ENCODE measurements around the gene OR6J1.

DNA sequence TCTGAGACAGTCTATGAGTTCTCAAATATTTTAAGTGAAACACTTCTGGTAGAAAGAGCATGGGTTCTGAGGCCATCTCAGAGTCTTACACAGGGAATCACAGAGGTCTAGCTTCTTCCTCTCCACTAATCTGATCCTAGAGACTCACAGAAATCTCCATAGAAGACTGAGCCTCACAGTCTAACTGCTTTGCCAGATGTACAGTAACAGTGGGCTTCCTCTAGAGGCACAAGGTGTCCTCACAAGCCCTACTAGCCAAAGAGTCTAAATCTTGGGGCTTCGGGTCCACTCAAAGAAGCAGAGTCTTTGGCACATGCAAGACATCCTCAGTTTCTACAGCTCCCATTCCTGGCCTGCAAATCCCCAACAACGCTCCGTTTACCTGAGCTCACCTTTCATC, 14.1 kb downstream of the OR6J1 start:
- TF ChIP-seq, protein P1, sequence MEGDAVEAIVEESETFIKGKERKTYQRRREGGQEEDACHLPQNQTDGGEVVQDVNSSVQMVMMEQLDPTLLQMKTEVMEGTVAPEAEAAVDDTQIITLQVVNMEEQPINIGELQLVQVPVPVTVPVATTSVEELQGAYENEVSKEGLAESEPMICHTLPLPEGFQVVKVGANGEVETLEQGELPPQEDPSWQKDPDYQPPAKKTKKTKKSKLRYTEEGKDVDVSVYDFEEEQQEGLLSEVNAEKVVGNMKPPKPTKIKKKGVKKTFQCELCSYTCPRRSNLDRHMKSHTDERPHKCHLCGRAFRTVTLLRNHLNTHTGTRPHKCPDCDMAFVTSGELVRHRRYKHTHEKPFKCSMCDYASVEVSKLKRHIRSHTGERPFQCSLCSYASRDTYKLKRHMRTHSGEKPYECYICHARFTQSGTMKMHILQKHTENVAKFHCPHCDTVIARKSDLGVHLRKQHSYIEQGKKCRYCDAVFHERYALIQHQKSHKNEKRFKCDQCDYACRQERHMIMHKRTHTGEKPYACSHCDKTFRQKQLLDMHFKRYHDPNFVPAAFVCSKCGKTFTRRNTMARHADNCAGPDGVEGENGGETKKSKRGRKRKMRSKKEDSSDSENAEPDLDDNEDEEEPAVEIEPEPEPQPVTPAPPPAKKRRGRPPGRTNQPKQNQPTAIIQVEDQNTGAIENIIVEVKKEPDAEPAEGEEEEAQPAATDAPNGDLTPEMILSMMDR (IDR thresholded peaks at IDR 0.05), result no peak
- no peak for TF ChIP-seq POLR2A (IDR thresholded peaks at IDR 0.05)
- TF ChIP-seq POLR2AphosphoS5 (IDR thresholded peaks at IDR 0.05; ENCODE audit: insufficient read depth in 1 of 2, low read depth in 1 of 2), result no peak

Data from vagina (tissue), 2 donors.